Esophagus squamous epithelium (tissue), 5 donors: ENCODE results near the gene TBX10. TPM values are rescaled to one million over a fixed set of nuclear protein-coding genes. Genes with fewer than 3 reads are reported as not detected.
A peak's percentile ranks its signal among the peaks of the same experiment; 100 is the strongest.

Source experiments
- DNase-seq: peaks from one replicate; lab custom pipeline; 2025; lab: John Stamatoyannopoulos, UW
- H3K27ac ChIP-seq, 4 donors: fragments of 200-600 bp; sonication (generic); one replicate each; pipeline ENCODE4 v1.5.1; 2016 to 2019; ENCODE audit warnings: mild to moderate bottlenecking in 1 of 4
- H3K27me3 ChIP-seq, 4 donors: fragments of 200-600 bp; sonication (generic); 1 replicate in 3 of 4; 2 replicates in 1 of 4; pipeline versions ENCODE4 v1.5.1 to v1.6.0; 2017 to 2021; ENCODE audit warnings: antibody characterized with exemption in 1 of 4
- H3K36me3 ChIP-seq, 3 donors: fragments of 200-600 bp; sonication (generic); one replicate each; pipeline ENCODE4 v1.5.1; 2016 to 2019
- H3K4me1 ChIP-seq, 3 donors: fragments of 200-600 bp; sonication (generic); one replicate each; pipeline ENCODE4 v1.5.1; 2017 to 2019
- H3K4me3 ChIP-seq, 4 donors: fragments of 200-600 bp; sonication (generic); 1 replicate in 3 of 4; 2 replicates in 1 of 4; pipeline ENCODE4 v1.5.1; 2016 to 2019; ENCODE audit warnings: mild to moderate bottlenecking in 2 of 4, moderate library complexity in 1 of 4
- H3K9me3 ChIP-seq, 3 donors: fragments of 200-600 bp; sonication (generic); one replicate each; pipeline ENCODE4 v1.5.1; 2016 to 2019
- POLR2A ChIP-seq, 4 donors: fragments of 450-650 bp; IDR thresholded peaks; one replicate each; pipeline ENCODE4 v1.6.1; 2017; ENCODE audit warnings: antibody characterized with exemption in 4 of 4, mild to moderate bottlenecking in 4 of 4, moderate library complexity in 3 of 4
- WGBS, 2 donors: methylation state at CpG; one replicate each; pipeline ENCODE4 v1.1.5; 2018; 5-methylcytosine and 5-hydroxymethylcytosine counted together
- intact Hi-C: fragments of 100-400 bp; cut with DNase I; formaldehyde crosslinking; loops from one replicate; pipeline ENCODE4 v1.15.0; 2022
- total RNA-seq, 4 donors: library from RNA; depleted of rRNA; stranded (reverse); fragments of >200 nt; gene quantifications; one replicate each; pipeline ENCODE4 v1.1.0, GENCODE V29; 2016
- TF ChIP-seq, protein P1 (sequence below), 6 experiments: fragments of 450-650 bp in 4 of 6; fragments of 200-600 bp in 2 of 6; sonication (generic) in 2 of 6; IDR thresholded peaks; one replicate each; pipeline ENCODE4 v1.5.1; 2016 to 2019; ENCODE audit warnings: antibody characterized with exemption in 6 of 6, mild to moderate bottlenecking in 4 of 6, moderate library complexity in 4 of 6
- donor health status: DM: yes; HTN: yes; CAD: no.

TBX10 gene
- total RNA-seq, 4 donors from 2014 or later, result not detected

DNA sequence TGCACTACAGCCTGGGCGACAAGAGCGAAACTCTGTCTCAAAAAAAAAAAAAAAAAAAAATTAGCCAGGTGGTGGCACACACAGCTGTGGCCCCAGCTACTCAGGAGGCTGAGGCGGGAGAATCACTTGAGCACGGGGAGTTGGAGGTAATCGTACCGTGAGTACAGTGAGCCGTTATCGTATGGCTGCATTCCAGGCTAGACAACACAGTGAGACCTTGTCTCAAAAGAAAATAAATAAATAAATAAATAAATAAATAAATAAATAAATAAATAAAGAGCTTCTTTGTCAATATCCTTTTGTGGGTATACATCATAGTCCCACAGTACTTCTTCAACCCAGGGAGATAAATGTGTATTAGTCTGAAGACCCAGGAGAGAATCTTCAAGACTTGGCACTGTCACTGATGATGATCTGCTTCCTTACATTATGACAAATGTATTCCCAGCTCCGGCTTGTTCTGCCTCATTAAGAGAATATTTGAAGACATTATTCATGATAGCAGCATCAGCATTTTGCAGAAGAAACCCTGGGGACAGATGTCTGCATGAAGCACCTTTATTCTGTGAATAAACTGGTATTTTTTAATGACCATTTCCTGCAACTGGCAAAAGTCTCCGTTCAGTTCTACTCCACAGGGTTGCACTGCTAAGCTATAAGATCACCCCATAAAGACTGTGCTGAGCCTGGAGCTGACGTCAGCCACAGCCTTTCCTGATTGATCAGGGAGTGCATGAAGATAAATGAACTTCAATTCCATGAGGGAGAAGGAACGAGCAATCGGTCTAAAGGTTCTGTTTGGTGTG lies 12.6 kb upstream of the TBX10 start:
- Histone ChIP-seq H3K9me3 (no peaks in the 10 kb centered on the region), H3K4me3 (no peak overlapping the region), H3K4me1 (peaks cover 3 to 40% (median 7%) of the 10 kb centered on the region in 3 donors), H3K27ac (no peak overlapping the region), H3K36me3 (no peaks in the 10 kb centered on the region), H3K27me3 (peaks cover 0 to 33% (median 0%) of the 10 kb centered on the region in 4 donors)
- WGBS, 2 donors, result 48 to 52% methylated on average over 12 to 13 of the region's 13 CpGs
- TF ChIP-seq, protein P1, sequence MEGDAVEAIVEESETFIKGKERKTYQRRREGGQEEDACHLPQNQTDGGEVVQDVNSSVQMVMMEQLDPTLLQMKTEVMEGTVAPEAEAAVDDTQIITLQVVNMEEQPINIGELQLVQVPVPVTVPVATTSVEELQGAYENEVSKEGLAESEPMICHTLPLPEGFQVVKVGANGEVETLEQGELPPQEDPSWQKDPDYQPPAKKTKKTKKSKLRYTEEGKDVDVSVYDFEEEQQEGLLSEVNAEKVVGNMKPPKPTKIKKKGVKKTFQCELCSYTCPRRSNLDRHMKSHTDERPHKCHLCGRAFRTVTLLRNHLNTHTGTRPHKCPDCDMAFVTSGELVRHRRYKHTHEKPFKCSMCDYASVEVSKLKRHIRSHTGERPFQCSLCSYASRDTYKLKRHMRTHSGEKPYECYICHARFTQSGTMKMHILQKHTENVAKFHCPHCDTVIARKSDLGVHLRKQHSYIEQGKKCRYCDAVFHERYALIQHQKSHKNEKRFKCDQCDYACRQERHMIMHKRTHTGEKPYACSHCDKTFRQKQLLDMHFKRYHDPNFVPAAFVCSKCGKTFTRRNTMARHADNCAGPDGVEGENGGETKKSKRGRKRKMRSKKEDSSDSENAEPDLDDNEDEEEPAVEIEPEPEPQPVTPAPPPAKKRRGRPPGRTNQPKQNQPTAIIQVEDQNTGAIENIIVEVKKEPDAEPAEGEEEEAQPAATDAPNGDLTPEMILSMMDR (IDR thresholded peaks at IDR 0.05), result no peak
- TF ChIP-seq POLR2A (IDR thresholded peaks at IDR 0.05), result no peak
- intact Hi-C loops, result no loop called here
- DNase-seq, result no peak

DNA sequence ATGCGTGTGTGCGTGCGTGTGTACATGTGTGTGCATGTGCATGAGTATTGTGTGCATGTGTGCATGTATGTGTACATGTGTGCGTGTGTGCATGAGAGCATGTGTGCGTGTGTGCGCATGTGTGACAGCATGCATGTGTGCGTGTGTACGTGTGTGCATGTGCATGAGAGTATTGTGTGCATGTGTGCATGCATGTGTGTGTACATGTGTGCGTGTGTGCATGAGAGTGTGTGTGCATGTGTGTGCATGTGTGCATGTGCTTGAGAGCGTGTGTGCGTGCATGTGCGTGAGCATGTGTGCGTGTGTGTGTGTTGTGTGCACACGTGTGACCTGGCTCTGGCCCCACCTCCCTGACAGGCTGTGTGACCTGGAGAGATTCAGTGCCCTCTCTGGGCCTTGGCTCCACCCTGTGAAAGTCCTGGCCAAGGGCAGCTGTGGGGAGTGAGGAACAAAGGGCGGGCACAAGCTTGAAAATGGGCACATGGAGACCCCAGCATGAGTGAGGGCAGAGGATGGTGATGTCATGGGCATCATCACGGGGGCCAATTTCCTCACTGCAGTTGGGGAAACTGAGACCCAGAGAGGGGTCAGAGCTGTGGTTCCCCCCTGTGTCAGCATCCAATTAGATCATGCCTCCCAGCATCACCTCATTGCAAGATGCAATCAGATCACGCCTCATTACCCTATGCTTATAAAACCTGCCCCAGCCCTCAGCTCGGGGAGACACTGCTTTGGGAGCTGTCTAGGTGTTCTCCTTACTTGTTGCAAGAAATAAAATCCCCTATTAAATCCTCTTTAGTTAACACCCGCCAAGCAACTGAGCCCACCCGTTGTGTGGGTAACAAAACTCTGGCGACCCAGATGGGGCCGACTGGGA lies 10.3 kb upstream of the TBX10 start:
- peaks cover 0 to 29% (median 0%) of the 10 kb centered on the region in 3 donors for H3K4me1 ChIP-seq
- 76 to 80% methylated on average over 20 to 22 of the region's 22 CpGs for whole genome bisulfite sequencing, 2 donors
- no peak for DNase-seq
- H3K36me3 ChIP-seq, result no peaks in the 10 kb centered on the region
- peaks cover 0 to 47% (median 0%) of the 10 kb centered on the region in 4 donors for H3K27me3 ChIP-seq
- intact Hi-C loops, result no loop called here
- no peaks in the 10 kb centered on the region for H3K9me3 ChIP-seq
- TF ChIP-seq POLR2A (IDR thresholded peaks at IDR 0.05), result no peak
- TF ChIP-seq, protein P1 (IDR thresholded peaks at IDR 0.05), result no peak
- peak overlapping the region; percentile 33 to 67 (median 46) for H3K4me3 ChIP-seq
- peak overlapping the region in 2 of 4 donors; percentile 51 to 55 for H3K27ac ChIP-seq

DNA sequence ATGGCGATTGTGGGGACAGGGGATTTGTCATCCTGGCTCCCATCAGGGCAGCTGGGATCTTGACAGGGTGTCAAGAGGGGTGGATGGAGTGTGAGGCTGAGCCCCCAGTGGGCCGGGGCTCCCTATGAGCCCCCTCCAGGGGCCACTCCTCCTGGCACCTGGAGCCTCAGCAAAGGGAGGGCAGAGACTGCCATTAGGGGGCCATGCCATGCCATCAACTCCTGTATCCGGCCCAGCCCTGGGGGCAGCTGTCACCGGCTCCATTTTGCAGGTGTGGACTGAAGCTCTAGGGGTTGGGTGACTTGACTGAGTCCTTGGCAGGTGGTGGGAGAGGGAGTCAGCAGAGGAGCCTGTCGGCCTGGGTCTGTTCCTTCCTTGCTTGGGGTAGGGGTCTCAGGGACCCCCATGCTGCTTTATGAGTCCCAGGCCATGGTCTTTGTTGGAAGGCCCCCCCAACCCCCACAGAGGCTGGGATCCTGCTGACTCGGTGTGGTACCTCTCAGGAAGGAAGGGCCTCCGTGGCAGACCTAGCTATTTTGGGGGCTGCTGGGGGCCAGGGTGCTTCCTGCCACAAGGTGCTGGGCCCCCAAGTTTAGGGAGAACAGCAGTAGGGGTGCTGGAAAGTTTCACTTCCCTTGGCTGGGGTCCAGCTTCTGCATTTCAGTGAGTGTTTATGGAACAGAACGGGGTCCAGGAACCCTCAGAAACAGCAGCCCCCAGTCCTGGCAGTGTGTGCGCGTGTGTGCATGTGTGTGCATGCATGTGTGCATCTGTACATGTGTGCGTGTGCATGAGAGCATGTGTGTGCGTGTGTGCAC lies 9.4 kb upstream of the TBX10 start:
- DNase-seq, result no peak
- intact Hi-C loops, result no loop called here
- Histone ChIP-seq H3K4me3 (no peak overlapping the region), H3K36me3 (no peaks in the 10 kb centered on the region), H3K27ac (no peak overlapping the region), H3K9me3 (peaks cover 0 to 2% (median 0%) of the 10 kb centered on the region in 3 donors), H3K4me1 (peaks cover 0 to 29% (median 0%) of the 10 kb centered on the region in 3 donors), H3K27me3 (peaks cover 0 to 47% (median 0%) of the 10 kb centered on the region in 4 donors)
- TF ChIP-seq, protein P1 (IDR thresholded peaks at IDR 0.05), result no peak
- no peak for TF ChIP-seq POLR2A (IDR thresholded peaks at IDR 0.05)
- WGBS, 2 donors, result 73 to 80% methylated on average over 3 to 5 of the region's 12 CpGs

DNA sequence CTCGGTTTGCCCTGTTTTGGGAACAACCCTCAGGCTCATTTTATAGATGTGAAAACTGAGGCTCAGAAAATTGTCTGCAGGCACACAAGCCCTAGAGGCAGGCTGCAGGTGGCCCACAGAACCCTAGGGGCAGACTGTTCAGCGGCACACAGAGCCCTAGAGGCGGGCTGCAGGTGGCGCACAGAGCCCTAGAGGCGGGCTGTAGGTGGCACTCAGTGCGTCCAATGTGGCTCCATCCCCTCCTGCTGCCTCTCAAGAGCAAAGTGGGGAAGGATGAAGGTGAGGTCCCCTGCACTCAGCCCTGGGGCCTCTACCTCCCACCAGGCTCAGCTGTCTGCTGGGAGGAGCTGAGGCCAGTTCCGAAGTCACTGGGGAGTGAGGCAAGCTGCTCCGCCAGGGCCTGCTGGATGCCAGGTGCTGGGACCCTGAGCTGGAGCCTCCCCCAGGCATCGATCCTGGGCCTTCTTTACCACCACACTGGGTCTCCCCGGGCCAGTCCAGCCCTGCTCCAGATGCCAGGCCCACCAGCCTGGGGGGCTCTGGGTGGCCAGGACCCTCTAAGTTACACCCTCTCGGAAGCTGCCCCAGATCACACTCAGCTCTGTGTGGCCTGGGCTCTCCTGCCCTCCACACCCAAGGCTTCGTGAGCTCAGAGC lies 8.7 kb upstream of the TBX10 start:
- TF ChIP-seq, protein P1 (IDR thresholded peaks at IDR 0.05), result peak in 2 of 6 experiments; percentile 10 to 32
- no peak for TF ChIP-seq POLR2A (IDR thresholded peaks at IDR 0.05)
- 69% methylated on average over 3 of the region's 12 CpGs; no CpG with 5 or more reads in 1 of the 2 donors for WGBS, 2 donors
- H3K27ac ChIP-seq, result no peak overlapping the region
- H3K27me3 ChIP-seq, result peaks cover 0 to 47% (median 0%) of the 10 kb centered on the region in 4 donors
- no peak overlapping the region for H3K4me3 ChIP-seq
- H3K36me3 ChIP-seq, result no peaks in the 10 kb centered on the region
- no peak for DNase-seq
- peaks cover 0 to 6% (median 0%) of the 10 kb centered on the region in 3 donors for H3K9me3 ChIP-seq
- intact Hi-C loops, result no loop called here
- peaks cover 0 to 29% (median 0%) of the 10 kb centered on the region in 3 donors for H3K4me1 ChIP-seq
